HG02852 (cell line): Measurements from ENCODE around the gene TBC1D22A.

Experiments
- ATAC-seq: cut with Tn5 transposase; IDR thresholded peaks from one replicate; pipeline ENCODE4 v1.9.1; 2021; ENCODE audit warnings: mild to moderate bottlenecking, moderate library complexity; ENCODE audit not compliant: unreplicated experiment

The TBC1D22A gene

GRCh38 chr22:46902436-46902835, 140.0 kb downstream of the TBC1D22A start:
- no peak for ATAC-seq

GRCh38 chr22:46902998-46903916, 140.8 kb downstream of the TBC1D22A start:
- ATAC-seq, result no peak

- no peak for ATAC-seq
Measured at GRCh38 chr22:46905415-46905814, 143.0 kb downstream of the TBC1D22A start.

GRCh38 chr22:46905834-46906233, 143.4 kb downstream of the TBC1D22A start:
- no peak for ATAC-seq

- ATAC-seq, result no peak
Measured at GRCh38 chr22:46906326-46907045, 144.0 kb downstream of the TBC1D22A start.

GRCh38 chr22:46907241-46908215, 145.1 kb downstream of the TBC1D22A start:
- no peak for ATAC-seq

GRCh38 chr22:46908641-46909107, 146.2 kb downstream of the TBC1D22A start:
- no peak for ATAC-seq

- no peak for ATAC-seq
Measured at GRCh38 chr22:46909237-46910030, 147.0 kb downstream of the TBC1D22A start.

- no peak for ATAC-seq
Measured at GRCh38 chr22:46910624-46911023, 148.2 kb downstream of the TBC1D22A start.

- ATAC-seq, result no peak
Measured at GRCh38 chr22:46911346-46911745, 148.9 kb downstream of the TBC1D22A start.

GRCh38 chr22:46913351-46913750, 150.9 kb downstream of the TBC1D22A start:
- no peak for ATAC-seq

- no peak for ATAC-seq
Measured at GRCh38 chr22:46914481-46914880, 152.0 kb downstream of the TBC1D22A start.

GRCh38 chr22:46914916-46915894, 152.8 kb downstream of the TBC1D22A start:
- no peak for ATAC-seq

- ATAC-seq, result no peak
Measured at GRCh38 chr22:46915950-46916730, 153.7 kb downstream of the TBC1D22A start.

- no peak for ATAC-seq
Measured at GRCh38 chr22:46916886-46917770, 154.7 kb downstream of the TBC1D22A start.

- ATAC-seq, result no peak
Measured at GRCh38 chr22:46917771-46918101, 155.3 kb downstream of the TBC1D22A start.

- ATAC-seq, result no peak
Measured at GRCh38 chr22:46918197-46918596, 155.7 kb downstream of the TBC1D22A start.
